GM23338 (cell line): ENCODE data around the gene PSMD13. TPM values are rescaled to one million over a fixed set of nuclear protein-coding genes. Genes with fewer than 3 reads are reported as not detected.

ENCODE experiments used
- ATAC-seq: fragments of 200-7000 bp; cut with Tn5 transposase; 3 replicates; pipeline ENCODE4 v1.9.1; 2020
- DNase-seq: peaks from one replicate; pipeline ENCODE4 v3.0.0-alpha.2; 2015; ENCODE audit warnings: low spot score
- H2AFZ ChIP-seq: fragments of 200-600 bp; sonication (generic); 2 replicates; pipeline ENCODE4 v1.8.0; 2016; ENCODE audit warnings: antibody characterized with exemption, mild to moderate bottlenecking, moderate library complexity
- H3F3A ChIP-seq: fragments of 200-600 bp; sonication (generic); replicated peaks from 2 replicates; pipeline ENCODE4 v1.8.0; 2017; ENCODE audit warnings: antibody characterized with exemption, mixed run types, low read depth
- H3K27ac ChIP-seq: fragments of 200-600 bp; sonication (generic); 2 replicates; pipeline ENCODE4 v1.6.1; 2016; ENCODE audit warnings: low read depth
- H3K27me3 ChIP-seq: fragments of 200-600 bp; sonication (generic); 2 replicates; pipeline ENCODE4 v1.8.0; 2016; ENCODE audit warnings: mild to moderate bottlenecking, mixed run types, moderate library complexity; ENCODE audit not compliant: insufficient read depth
- H3K36me3 ChIP-seq: fragments of 200-600 bp; sonication (generic); 2 replicates; pipeline ENCODE4 v1.8.0; 2016; ENCODE audit warnings: mild to moderate bottlenecking; ENCODE audit not compliant: insufficient read depth
- H3K4me1 ChIP-seq: fragments of 200-600 bp; sonication (generic); 2 replicates; pipeline ENCODE4 v1.8.0; 2016; ENCODE audit warnings: mild to moderate bottlenecking, moderate library complexity; ENCODE audit not compliant: insufficient read depth
- H3K4me2 ChIP-seq: fragments of 200-600 bp; sonication (generic); 2 replicates; pipeline ENCODE4 v1.7.1; 2017; ENCODE audit warnings: mixed run types
- H3K4me3 ChIP-seq: fragments of 200-600 bp; sonication (generic); 2 replicates; pipeline ENCODE4 v1.6.1; 2016; ENCODE audit warnings: mixed run types
- H3K79me2 ChIP-seq: fragments of 200-600 bp; sonication (generic); replicated peaks from 2 replicates; pipeline ENCODE4 v1.8.0; 2017; ENCODE audit warnings: mild to moderate bottlenecking; ENCODE audit not compliant: insufficient read depth
- H3K9me2 ChIP-seq: fragments of 200-600 bp; sonication (generic); 2 replicates; pipeline ENCODE4 v1.8.0; 2017; ENCODE audit not compliant: insufficient read depth
- H4K20me1 ChIP-seq: fragments of 200-600 bp; sonication (generic); replicated peaks from 2 replicates; pipeline ENCODE4 v1.8.0; 2017; ENCODE audit warnings: mild to moderate bottlenecking; ENCODE audit not compliant: insufficient read depth
- H3K27ac Mint-ChIP-seq: 2 replicates; pipeline ENCODE4 v1.8.0; 2020; ENCODE audit warnings: inconsistent platforms, mild to moderate bottlenecking, moderate library complexity, mixed read lengths
- H3K27me3 Mint-ChIP-seq: 3 replicates; pipeline ENCODE4 v1.8.0; 2022; ENCODE audit warnings: low read depth, mild to moderate bottlenecking, moderate library complexity, mixed read lengths, inconsistent platforms; ENCODE audit not compliant: insufficient read depth, poor library complexity
- H3K36me3 Mint-ChIP-seq: 3 replicates; pipeline ENCODE4 v1.8.0; 2021; ENCODE audit warnings: low read depth, mild to moderate bottlenecking, inconsistent platforms, moderate library complexity, mixed read lengths
- H3K4me1 Mint-ChIP-seq: 3 replicates; pipeline ENCODE4 v1.8.0; 2020; ENCODE audit warnings: mild to moderate bottlenecking, inconsistent platforms, mixed read lengths
- H3K4me3 Mint-ChIP-seq: 3 replicates; pipeline ENCODE4 v1.8.0; 2021; ENCODE audit warnings: moderate library complexity, mild to moderate bottlenecking, inconsistent platforms, mixed read lengths
- H3K9me3 Mint-ChIP-seq: 3 replicates; pipeline ENCODE4 v1.8.0; 2020; ENCODE audit warnings: moderate library complexity, mild to moderate bottlenecking, inconsistent platforms, mixed read lengths
- CREB1 ChIP-seq: fragments of 250-450 bp; sonication (Bioruptor Pico); IDR thresholded peaks from 2 replicates; pipeline ENCODE4 v1.5.0; 2020; ENCODE audit warnings: low read depth, mild to moderate bottlenecking, moderate library complexity
- EZH2 ChIP-seq: fragments of 200-600 bp; sonication (generic); IDR thresholded peaks from one replicate; pipeline ENCODE4 v1.8.0; 2017; ENCODE audit warnings: antibody characterized with exemption, mild to moderate bottlenecking, low read depth; ENCODE audit not compliant: unreplicated experiment
- EZH2phosphoT487 ChIP-seq: fragments of 200-600 bp; sonication (generic); IDR thresholded peaks from one replicate; pipeline ENCODE4 v1.8.1; 2018; ENCODE audit warnings: antibody characterized with exemption; ENCODE audit not compliant: unreplicated experiment
- JUNB ChIP-seq: IDR thresholded peaks from one replicate; pipeline ENCODE4 v1.6.1; 2016; ENCODE audit warnings: antibody characterized with exemption; ENCODE audit not compliant: unreplicated experiment
- NANOG ChIP-seq: IDR thresholded peaks from 2 replicates; pipeline ENCODE4 v1.6.1; 2016; ENCODE audit warnings: antibody characterized with exemption, borderline replicate concordance
- POLR2AphosphoS5 ChIP-seq: IDR thresholded peaks from 2 replicates; pipeline ENCODE4 v1.6.1; 2016; ENCODE audit warnings: antibody characterized with exemption, low read depth
- STAT1 ChIP-seq: IDR thresholded peaks from one replicate; pipeline ENCODE4 v1.6.1; 2016; ENCODE audit warnings: antibody characterized with exemption; ENCODE audit not compliant: unreplicated experiment
- ZNF114 ChIP-seq: fragments of 250-450 bp; sonication (Bioruptor Pico); IDR thresholded peaks from 2 replicates; pipeline ENCODE4 v1.5.0; 2020; ENCODE audit warnings: mild to moderate bottlenecking, moderate library complexity
- ZNF331 ChIP-seq: fragments of 250-450 bp; sonication (Bioruptor Pico); IDR thresholded peaks from 2 replicates; pipeline ENCODE4 v1.5.0; 2020; ENCODE audit warnings: low read depth, mild to moderate bottlenecking, moderate library complexity
- polyA plus RNA-seq: library from polyadenylated mRNA; unstranded; fragments of >200 nt; fragmentation: Nextera tagmentation; extraction: Ambion mirVana; gene quantifications from 2 replicates; pipeline ENCODE4 v1.2.1, GENCODE V29; 2016
- total RNA-seq: library from RNA; depleted of rRNA; stranded (reverse); fragments of >200 nt; shearing (Covaris generic); gene quantifications from 2 replicates; pipeline ENCODE4 v1.2.3, GENCODE V29; 2014
- TF ChIP-seq, protein P1 (sequence below): fragments of 250-450 bp; sonication (Bioruptor Pico); IDR thresholded peaks from 2 replicates; pipeline ENCODE4 v1.5.0; 2020; ENCODE audit warnings: mild to moderate bottlenecking, moderate library complexity
- TF ChIP-seq, protein P2 (sequence below): IDR thresholded peaks from one replicate; pipeline ENCODE4 v1.6.1; 2018; ENCODE audit warnings: antibody characterized with exemption; ENCODE audit not compliant: unreplicated experiment
- TF ChIP-seq, protein P3 (sequence below), 2 experiments: fragments of 200-600 bp in 1 of 2; sonication (generic) in 1 of 2; conservative IDR thresholded peaks; 2 replicates each; pipeline versions ENCODE4 v1.5.1 to v1.6.1; 2016 to 2017; ENCODE audit warnings: antibody characterized with exemption in 2 of 2, low read depth in 2 of 2, mild to moderate bottlenecking in 2 of 2, moderate library complexity in 1 of 2
- TF ChIP-seq, protein P4 (sequence below): IDR thresholded peaks from 2 replicates; pipeline ENCODE4 v1.6.1; 2016; ENCODE audit warnings: antibody characterized with exemption

Gene PSMD13
- total and polyA plus RNA-seq, 2 experiments from 2014 or later = 111 to 114 TPM

DNA sequence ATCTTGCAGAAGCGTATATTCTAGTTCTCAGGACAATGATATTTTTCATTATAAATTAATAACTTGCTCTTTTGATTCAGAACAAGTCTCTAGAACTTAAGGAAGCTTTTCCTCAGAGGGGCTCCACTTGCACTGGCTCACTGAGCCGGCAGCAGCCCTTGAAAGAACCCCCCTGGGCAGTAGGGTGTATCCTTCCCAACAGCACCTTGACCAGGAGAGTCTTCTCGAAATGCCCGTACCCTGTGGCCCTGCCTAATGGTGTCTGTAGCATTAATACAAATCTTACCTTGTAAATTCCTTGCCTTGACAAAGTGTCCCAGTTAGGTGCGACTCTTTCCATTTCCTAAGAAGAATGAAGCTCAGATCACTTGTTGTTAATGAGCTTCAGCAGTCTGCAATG is 13.5 kb downstream of the PSMD13 start:
- no peak overlapping the region for H3K4me3 ChIP-seq
- peak overlapping the region; percentile 70 for H3K27ac ChIP-seq
- H4K20me1 ChIP-seq = no peaks in the 10 kb centered on the region
- H3K9me2 ChIP-seq = no peaks in the 10 kb centered on the region
- H3K27me3 ChIP-seq = no peaks in the 10 kb centered on the region
- Mint-ChIP-seq H3K9me3 (no peaks in the 10 kb centered on the region), H3K27me3 (peaks cover 1% of the 10 kb centered on the region), H3K27ac (no peak overlapping the region), H3K4me3 (no peak overlapping the region), H3K4me1 (no peaks in the 10 kb centered on the region; the same call in none of the 3 replicates), H3K36me3 (peaks cover 74% of the 10 kb centered on the region)
- DNase-seq (no peak), ATAC-seq (no peak; the same call in 1 of the 3 replicates)
- TF ChIP-seq, protein P1, sequence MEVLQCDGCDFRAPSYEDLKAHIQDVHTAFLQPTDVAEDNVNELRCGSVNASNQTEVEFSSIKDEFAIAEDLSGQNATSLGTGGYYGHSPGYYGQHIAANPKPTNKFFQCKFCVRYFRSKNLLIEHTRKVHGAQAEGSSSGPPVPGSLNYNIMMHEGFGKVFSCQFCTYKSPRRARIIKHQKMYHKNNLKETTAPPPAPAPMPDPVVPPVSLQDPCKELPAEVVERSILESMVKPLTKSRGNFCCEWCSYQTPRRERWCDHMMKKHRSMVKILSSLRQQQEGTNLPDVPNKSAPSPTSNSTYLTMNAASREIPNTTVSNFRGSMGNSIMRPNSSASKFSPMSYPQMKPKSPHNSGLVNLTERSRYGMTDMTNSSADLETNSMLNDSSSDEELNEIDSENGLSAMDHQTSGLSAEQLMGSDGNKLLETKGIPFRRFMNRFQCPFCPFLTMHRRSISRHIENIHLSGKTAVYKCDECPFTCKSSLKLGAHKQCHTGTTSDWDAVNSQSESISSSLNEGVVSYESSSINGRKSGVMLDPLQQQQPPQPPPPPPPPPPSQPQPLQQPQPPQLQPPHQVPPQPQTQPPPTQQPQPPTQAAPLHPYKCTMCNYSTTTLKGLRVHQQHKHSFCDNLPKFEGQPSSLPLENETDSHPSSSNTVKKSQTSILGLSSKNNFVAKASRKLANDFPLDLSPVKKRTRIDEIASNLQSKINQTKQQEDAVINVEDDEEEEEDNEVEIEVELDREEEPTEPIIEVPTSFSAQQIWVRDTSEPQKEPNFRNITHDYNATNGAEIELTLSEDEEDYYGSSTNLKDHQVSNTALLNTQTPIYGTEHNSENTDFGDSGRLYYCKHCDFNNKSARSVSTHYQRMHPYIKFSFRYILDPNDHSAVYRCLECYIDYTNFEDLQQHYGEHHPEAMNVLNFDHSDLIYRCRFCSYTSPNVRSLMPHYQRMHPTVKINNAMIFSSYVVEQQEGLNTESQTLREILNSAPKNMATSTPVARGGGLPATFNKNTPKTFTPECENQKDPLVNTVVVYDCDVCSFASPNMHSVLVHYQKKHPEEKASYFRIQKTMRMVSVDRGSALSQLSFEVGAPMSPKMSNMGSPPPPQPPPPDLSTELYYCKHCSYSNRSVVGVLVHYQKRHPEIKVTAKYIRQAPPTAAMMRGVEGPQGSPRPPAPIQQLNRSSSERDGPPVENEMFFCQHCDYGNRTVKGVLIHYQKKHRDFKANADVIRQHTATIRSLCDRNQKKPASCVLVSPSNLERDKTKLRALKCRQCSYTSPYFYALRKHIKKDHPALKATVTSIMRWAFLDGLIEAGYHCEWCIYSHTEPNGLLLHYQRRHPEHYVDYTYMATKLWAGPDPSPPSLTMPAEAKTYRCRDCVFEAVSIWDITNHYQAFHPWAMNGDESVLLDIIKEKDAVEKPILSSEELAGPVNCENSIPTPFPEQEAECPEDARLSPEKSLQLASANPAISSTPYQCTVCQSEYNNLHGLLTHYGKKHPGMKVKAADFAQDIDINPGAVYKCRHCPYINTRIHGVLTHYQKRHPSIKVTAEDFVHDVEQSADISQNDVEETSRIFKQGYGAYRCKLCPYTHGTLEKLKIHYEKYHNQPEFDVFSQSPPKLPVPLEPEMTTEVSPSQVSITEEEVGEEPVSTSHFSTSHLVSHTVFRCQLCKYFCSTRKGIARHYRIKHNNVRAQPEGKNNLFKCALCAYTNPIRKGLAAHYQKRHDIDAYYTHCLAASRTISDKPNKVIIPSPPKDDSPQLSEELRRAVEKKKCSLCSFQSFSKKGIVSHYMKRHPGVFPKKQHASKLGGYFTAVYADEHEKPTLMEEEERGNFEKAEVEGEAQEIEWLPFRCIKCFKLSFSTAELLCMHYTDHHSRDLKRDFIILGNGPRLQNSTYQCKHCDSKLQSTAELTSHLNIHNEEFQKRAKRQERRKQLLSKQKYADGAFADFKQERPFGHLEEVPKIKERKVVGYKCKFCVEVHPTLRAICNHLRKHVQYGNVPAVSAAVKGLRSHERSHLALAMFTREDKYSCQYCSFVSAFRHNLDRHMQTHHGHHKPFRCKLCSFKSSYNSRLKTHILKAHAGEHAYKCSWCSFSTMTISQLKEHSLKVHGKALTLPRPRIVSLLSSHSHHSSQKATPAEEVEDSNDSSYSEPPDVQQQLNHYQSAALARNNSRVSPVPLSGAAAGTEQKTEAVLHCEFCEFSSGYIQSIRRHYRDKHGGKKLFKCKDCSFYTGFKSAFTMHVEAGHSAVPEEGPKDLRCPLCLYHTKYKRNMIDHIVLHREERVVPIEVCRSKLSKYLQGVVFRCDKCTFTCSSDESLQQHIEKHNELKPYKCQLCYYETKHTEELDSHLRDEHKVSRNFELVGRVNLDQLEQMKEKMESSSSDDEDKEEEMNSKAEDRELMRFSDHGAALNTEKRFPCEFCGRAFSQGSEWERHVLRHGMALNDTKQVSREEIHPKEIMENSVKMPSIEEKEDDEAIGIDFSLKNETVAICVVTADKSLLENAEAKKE (CRISPR knock-in tag) = no peak
- TF ChIP-seq ZNF331 (no peak), NANOG (no peak), STAT1 (no peak), EZH2phosphoT487 (no peak), POLR2AphosphoS5 (no peak), ZNF114 (CRISPR knock-in tag) (no peak), EZH2 (no peak), JUNB (no peak), CREB1 (CRISPR knock-in tag) (no peak)
- TF ChIP-seq, protein P2, sequence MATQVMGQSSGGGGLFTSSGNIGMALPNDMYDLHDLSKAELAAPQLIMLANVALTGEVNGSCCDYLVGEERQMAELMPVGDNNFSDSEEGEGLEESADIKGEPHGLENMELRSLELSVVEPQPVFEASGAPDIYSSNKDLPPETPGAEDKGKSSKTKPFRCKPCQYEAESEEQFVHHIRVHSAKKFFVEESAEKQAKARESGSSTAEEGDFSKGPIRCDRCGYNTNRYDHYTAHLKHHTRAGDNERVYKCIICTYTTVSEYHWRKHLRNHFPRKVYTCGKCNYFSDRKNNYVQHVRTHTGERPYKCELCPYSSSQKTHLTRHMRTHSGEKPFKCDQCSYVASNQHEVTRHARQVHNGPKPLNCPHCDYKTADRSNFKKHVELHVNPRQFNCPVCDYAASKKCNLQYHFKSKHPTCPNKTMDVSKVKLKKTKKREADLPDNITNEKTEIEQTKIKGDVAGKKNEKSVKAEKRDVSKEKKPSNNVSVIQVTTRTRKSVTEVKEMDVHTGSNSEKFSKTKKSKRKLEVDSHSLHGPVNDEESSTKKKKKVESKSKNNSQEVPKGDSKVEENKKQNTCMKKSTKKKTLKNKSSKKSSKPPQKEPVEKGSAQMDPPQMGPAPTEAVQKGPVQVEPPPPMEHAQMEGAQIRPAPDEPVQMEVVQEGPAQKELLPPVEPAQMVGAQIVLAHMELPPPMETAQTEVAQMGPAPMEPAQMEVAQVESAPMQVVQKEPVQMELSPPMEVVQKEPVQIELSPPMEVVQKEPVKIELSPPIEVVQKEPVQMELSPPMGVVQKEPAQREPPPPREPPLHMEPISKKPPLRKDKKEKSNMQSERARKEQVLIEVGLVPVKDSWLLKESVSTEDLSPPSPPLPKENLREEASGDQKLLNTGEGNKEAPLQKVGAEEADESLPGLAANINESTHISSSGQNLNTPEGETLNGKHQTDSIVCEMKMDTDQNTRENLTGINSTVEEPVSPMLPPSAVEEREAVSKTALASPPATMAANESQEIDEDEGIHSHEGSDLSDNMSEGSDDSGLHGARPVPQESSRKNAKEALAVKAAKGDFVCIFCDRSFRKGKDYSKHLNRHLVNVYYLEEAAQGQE = no peak
- TF ChIP-seq, protein P3, sequence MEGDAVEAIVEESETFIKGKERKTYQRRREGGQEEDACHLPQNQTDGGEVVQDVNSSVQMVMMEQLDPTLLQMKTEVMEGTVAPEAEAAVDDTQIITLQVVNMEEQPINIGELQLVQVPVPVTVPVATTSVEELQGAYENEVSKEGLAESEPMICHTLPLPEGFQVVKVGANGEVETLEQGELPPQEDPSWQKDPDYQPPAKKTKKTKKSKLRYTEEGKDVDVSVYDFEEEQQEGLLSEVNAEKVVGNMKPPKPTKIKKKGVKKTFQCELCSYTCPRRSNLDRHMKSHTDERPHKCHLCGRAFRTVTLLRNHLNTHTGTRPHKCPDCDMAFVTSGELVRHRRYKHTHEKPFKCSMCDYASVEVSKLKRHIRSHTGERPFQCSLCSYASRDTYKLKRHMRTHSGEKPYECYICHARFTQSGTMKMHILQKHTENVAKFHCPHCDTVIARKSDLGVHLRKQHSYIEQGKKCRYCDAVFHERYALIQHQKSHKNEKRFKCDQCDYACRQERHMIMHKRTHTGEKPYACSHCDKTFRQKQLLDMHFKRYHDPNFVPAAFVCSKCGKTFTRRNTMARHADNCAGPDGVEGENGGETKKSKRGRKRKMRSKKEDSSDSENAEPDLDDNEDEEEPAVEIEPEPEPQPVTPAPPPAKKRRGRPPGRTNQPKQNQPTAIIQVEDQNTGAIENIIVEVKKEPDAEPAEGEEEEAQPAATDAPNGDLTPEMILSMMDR (conservative IDR thresholded peaks at IDR 0.05; ENCODE audit: low read depth in 2 of 2) = no peak
- TF ChIP-seq, protein P4, sequence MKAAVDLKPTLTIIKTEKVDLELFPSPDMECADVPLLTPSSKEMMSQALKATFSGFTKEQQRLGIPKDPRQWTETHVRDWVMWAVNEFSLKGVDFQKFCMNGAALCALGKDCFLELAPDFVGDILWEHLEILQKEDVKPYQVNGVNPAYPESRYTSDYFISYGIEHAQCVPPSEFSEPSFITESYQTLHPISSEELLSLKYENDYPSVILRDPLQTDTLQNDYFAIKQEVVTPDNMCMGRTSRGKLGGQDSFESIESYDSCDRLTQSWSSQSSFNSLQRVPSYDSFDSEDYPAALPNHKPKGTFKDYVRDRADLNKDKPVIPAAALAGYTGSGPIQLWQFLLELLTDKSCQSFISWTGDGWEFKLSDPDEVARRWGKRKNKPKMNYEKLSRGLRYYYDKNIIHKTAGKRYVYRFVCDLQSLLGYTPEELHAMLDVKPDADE = no peak
- H3K79me2 ChIP-seq = no peaks in the 10 kb centered on the region
- no peak overlapping the region for H3K4me2 ChIP-seq
- peaks cover 38% of the 10 kb centered on the region for H3K36me3 ChIP-seq
- no peak overlapping the region for H2AFZ ChIP-seq
- H3F3A ChIP-seq = peaks cover 17% of the 10 kb centered on the region
- no peaks in the 10 kb centered on the region for H3K4me1 ChIP-seq
